Activated naive CD4-positive, alpha-beta T cell treated with anti-CD3 and anti-CD28 coated beads, Interleukin-2, amount 50 U/mL, for 72 hours (primary cell): ENCODE measurements around the gene C1orf105. TPM values are rescaled to one million over a fixed set of nuclear protein-coding genes. Genes with fewer than 3 reads are reported as not detected.

Source experiments
- ATAC-seq, 2 donors: fragments of 150-1000 bp; cut with Tn5 transposase; 2 replicates each; pipeline ENCODE4 v1.10.0; 2021; ENCODE audit warnings: mild to moderate bottlenecking in 2 of 2, moderate library complexity in 2 of 2
- DNase-seq, 2 donors: peaks; one replicate each; pipeline ENCODE4 v3.0.0; 2021 to 2022; ENCODE audit warnings: low spot score in 2 of 2
- H3K27ac Mint-ChIP-seq, 2 donors: one replicate each; pipeline ENCODE4 v1.8.0; 2022; ENCODE audit warnings: mild to moderate bottlenecking in 2 of 2, mixed read lengths in 2 of 2
- H3K36me3 Mint-ChIP-seq, 2 donors: one replicate each; pipeline ENCODE4 v1.8.0; 2022; ENCODE audit warnings: mixed read lengths in 2 of 2
- H3K9me3 Mint-ChIP-seq, 2 donors: one replicate each; pipeline ENCODE4 v1.8.0; 2022; ENCODE audit warnings: mixed read lengths in 2 of 2
- total RNA-seq, 2 donors: library from RNA; stranded (reverse); gene quantifications; one replicate each; pipeline ENCODE4 v1.2.3, GENCODE V29; 2022

Gene C1orf105
- total RNA-seq, 2 donors from 2014 or later: not detected

DNA sequence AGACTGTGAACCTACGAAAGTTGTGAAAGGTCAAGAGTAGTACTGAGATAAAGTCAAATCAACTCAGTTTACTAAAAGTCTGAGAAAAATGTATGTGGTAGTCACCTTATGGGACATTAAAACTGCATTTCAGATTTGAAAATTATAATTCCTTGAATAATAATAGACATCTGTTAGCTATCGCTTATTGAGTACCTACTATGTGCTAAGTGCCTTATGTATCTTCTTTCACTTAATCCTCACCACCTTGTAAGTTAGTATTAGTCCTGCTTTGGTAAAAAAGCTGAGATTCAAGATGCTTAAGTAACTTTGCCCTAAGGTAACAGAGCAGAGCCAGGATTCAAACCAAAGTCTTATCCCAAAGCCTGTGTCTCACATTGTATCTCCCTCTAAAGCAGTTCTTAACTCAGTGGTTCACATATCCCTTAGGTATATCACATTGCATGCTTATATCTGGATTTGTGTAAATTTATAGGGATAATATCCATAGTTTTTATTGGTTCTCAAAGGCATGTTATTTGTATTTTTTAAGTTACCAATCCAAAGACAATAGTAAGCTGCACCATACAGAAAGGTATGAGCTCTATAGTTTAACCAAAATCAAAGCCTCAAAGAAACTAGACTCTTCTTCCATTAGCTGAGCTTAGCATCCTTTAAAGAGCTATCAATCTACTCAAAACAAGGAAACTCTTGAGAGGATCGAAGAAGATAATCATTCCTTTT, 22.5 kb downstream of the C1orf105 start:
- ATAC-seq (no peak), DNase-seq (no peak)
- peaks cover 18 to 27% of the 10 kb centered on the region in 2 donors for H3K36me3 Mint-ChIP-seq
- H3K9me3 Mint-ChIP-seq: peaks cover 0 to 5% of the 10 kb centered on the region in 2 donors
- peak overlapping the region; percentile 97 for H3K27ac Mint-ChIP-seq

- Mint-ChIP-seq H3K9me3 (peaks cover 0 to 5% of the 10 kb centered on the region in 2 donors), H3K27ac (peak within 1 kb of the TSS; percentile 97), H3K36me3 (peaks cover 18 to 27% of the 10 kb centered on the region in 2 donors)
- ATAC-seq (peak; percentile 99 to 100), DNase-seq (peak; percentile 90 to 93)
These were observed 23.4 kb downstream of the C1orf105 start, which contains the start of gene PIGC for GRCh38 chr1:172443666-172444453. Gene PIGC (minus strand): TSS chr1:172444069. CDS start chr1:172442622, 1,447 bp downstream.

- H3K36me3 Mint-ChIP-seq: peaks cover 17 to 18% of the 10 kb centered on the region in 2 donors
- H3K9me3 Mint-ChIP-seq: peaks cover 0 to 5% of the 10 kb centered on the region in 2 donors
- DNase-seq (no peak), ATAC-seq (no peak)
- H3K27ac Mint-ChIP-seq: peak overlapping the region in 1 of 2 donors; percentile 33
These were observed 26.1 kb downstream of the C1orf105 start for GRCh38 chr1:172446547-172446946.

DNA sequence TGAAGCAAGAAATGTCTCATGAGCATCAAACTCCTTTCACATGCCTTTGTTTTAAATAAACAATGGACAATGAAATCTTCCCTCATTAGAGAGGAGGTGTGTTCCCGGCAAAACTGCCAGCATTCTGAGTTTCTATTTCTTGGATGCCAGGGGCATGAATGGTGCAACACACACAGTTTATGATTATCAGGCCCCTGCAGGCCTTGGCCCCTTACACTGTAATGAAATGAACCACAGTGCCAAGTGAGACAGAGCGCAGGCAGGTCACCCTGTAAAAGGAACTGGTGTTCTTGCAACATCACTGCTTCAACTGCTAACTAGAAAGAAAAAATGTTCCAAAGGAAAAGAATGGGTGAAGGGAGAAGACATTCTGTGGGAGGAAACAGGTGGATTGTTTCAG, 27.2 kb downstream of the C1orf105 start:
- no peak for ATAC-seq
- peaks cover 6 to 8% of the 10 kb centered on the region in 2 donors for H3K36me3 Mint-ChIP-seq
- no peak for DNase-seq
- peak overlapping the region in 1 of 2 donors; percentile 70 for H3K27ac Mint-ChIP-seq
- no peaks in the 10 kb centered on the region for H3K9me3 Mint-ChIP-seq

GRCh38 chr1:172448995-172449584, 28.6 kb downstream of the C1orf105 start:
- Mint-ChIP-seq H3K27ac (peak overlapping the region in 1 of 2 donors; percentile 42), H3K36me3 (peaks cover 0 to under 1% of the 10 kb centered on the region in 2 donors)

DNA sequence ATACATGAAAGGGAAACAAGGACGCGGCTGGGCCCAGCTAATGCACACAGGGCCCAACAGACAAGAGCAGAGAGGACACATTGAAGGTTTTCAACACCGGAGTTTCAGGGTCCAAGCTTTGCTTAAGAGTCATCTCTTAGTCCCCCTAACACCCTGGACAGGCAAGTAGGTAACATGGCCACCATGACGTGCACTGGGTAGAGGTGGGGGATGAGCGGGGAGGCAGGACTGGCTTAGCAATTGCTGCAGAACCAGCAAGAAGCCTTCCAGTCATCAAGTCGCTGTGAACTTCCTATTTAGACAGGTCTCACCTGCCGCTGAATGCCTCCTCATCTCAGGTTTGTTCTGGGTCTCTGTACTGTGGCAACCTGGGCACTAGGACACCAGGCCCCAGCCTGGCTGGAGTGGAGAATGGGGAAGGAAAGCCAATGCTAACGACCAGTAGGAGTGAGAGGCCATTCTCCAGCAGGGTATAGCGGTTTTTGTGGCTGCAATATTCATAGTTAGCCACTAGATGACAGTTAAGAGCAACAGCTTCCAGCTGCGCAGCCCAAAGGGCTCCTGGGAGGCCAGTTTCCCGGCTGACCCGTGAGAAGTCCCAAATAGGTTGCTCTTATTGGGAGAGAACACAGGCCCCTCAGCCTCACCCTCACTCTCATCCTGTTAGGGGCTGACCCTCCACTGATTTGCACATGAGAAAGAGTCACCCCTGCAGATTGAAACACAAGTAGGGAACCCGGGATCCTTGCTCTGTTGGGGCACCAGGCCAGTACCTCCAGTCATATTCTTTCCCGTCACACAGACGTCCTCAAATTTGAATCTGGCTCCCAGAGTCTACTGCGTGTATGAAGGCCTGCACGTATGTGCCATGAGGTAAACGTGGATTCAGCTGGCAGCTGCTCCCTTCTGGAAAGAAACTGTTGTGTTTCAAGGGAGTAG, 29.4 kb downstream of the C1orf105 start:
- ATAC-seq (peak; percentile 51 to 86), DNase-seq (peak; percentile 39 to 57)
- Mint-ChIP-seq H3K9me3 (no peaks in the 10 kb centered on the region), H3K36me3 (no peaks in the 10 kb centered on the region), H3K27ac (peak overlapping the region in 1 of 2 donors; percentile 78)

More at GRCh38 chr1:172448995-172449584, 28.6 kb downstream of the C1orf105 start:
- DNase-seq: no peak
- no peaks in the 10 kb centered on the region for H3K9me3 Mint-ChIP-seq
- ATAC-seq: peak; percentile 19 to 29

DNA sequence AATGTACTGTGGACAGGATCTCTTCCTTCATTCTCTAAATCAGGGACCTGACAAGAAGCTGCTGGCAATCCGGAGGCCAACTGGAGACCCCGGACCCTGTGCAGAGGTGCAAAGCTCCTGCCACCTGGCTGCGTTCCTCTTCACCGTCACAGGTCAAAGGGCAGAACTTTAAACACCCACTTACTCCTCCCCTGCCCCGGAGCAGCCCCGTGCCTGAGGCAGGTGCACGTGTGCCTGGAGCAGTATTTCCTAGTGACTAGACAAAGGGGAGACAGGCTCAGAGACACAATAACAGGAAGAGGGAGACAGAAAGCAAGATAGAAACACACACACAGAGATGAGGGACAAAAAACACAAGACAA, 30.0 kb downstream of the C1orf105 start:
- ATAC-seq (peak in 1 of 2 donors; percentile 39), DNase-seq (no peak)
- Mint-ChIP-seq H3K9me3 (no peaks in the 10 kb centered on the region), H3K27ac (peak overlapping the region in 1 of 2 donors; percentile 78), H3K36me3 (no peaks in the 10 kb centered on the region)

DNA sequence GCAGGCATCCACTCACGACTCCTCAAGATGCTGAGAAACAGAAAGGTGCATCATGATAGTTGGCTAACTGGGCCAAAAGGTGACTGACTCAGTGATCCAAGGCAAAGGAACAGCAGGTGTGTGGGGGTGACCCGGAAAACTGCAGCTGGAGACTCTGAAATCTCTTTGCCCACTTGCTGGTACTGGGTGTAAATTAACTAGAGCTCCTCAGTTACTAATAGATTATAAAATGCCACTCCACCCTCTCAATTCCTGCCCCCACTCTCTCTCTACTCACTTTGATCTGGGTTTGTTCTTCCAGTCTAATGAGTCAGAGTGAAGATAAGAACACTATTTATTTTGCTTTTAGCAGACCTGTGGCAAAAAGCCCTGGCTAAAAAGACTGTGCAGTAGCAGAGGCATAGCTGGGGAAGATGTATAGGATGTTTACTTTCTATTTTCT, 30.5 kb downstream of the C1orf105 start:
- Mint-ChIP-seq H3K27ac (no peak overlapping the region), H3K9me3 (no peaks in the 10 kb centered on the region), H3K36me3 (no peaks in the 10 kb centered on the region)
- no peak for DNase-seq
- peak; percentile 55 to 86 for ATAC-seq

DNA sequence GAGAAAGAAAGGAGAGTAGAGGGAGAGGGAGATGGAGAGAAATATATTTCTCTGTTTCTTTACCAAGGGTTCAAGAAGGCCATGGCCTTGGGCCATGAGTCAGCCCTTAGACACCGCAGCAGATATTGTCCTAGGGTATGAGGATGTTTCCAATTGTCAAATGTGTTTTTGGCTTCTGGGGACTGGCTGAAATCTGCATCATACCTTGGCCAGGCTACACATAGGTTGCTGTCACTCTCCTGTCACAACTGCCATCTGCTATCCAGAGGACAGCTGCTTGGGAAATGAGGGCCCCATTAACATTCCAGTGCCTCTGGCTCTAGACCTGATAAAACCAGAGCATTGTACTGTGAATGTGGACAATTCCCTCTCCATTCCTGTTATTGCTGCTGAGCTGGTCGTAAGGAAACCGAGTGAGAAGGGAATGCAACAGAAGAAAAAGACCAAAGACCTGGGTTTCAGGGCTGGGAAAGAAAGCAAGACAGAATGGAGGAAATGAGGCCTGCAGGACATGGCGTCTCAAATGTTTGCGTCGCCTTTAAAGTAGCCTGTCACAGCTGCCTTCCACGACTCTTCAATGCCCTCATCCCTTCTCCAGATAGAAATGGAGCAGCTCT, 32.2 kb downstream of the C1orf105 start:
- Mint-ChIP-seq H3K27ac (peak overlapping the region in 1 of 2 donors; percentile 2), H3K9me3 (no peaks in the 10 kb centered on the region), H3K36me3 (no peaks in the 10 kb centered on the region)
- no peak for DNase-seq
- no peak for ATAC-seq

DNA sequence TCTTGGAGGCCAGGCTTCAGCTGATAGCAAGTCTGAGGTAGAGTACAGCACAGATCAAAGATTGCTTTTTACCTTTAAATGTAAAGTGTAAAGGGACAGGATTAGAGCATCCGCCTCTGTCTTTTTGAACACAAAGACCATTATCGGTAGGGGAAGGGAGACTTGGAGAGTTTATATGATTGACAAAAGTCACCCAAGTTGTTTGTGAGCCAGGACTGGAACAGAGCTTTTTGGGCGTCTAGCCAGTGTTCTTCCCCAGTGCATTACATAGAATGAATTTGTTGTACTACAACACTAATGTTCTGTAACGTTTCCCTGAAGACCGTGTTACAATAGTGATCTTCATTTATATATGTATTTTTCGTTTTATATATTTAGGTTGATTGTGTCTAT, 32.7 kb downstream of the C1orf105 start:
- ATAC-seq (no peak), DNase-seq (no peak)
- no peaks in the 10 kb centered on the region for H3K36me3 Mint-ChIP-seq
- no peaks in the 10 kb centered on the region for H3K9me3 Mint-ChIP-seq
- H3K27ac Mint-ChIP-seq: no peak overlapping the region

GRCh38 chr1:172453607-172454006, 33.1 kb downstream of the C1orf105 start:
- H3K27ac Mint-ChIP-seq: no peak overlapping the region
- ATAC-seq (peak in 1 of 2 donors; percentile 53), DNase-seq (no peak)
- no peaks in the 10 kb centered on the region for H3K9me3 Mint-ChIP-seq
- no peaks in the 10 kb centered on the region for H3K36me3 Mint-ChIP-seq

DNA sequence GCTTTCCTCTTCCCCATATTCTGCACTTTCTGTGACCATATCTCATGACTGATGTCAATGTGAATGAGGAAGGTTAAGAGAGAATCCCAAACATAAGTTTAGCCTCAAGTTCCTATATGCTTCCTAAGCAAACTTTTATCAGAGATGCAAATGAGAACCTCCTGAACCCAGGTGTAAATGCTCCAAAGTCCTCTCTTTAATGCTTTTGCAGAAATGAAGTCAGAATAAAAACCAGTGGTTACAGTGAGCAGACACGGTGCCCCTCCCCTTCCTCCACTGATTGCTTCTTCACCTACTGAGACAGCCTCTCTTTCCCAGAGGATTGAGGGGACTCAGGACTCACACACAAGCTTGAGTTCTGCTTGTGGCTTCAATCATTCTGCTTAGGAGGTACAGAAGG, 35.0 kb downstream of the C1orf105 start:
- Mint-ChIP-seq H3K27ac (no peak overlapping the region), H3K9me3 (no peaks in the 10 kb centered on the region), H3K36me3 (no peaks in the 10 kb centered on the region)
- DNase-seq: no peak
- ATAC-seq: no peak

GRCh38 chr1:172456344-172456769, 35.9 kb downstream of the C1orf105 start:
- H3K36me3 Mint-ChIP-seq: no peaks in the 10 kb centered on the region
- no peak for ATAC-seq
- DNase-seq: no peak
- no peaks in the 10 kb centered on the region for H3K9me3 Mint-ChIP-seq
- peak overlapping the region in 1 of 2 donors; percentile 7 for H3K27ac Mint-ChIP-seq

GRCh38 chr1:172457479-172458130, 37.1 kb downstream of the C1orf105 start:
- no peak for ATAC-seq
- no peaks in the 10 kb centered on the region for H3K9me3 Mint-ChIP-seq
- no peak for DNase-seq
- H3K27ac Mint-ChIP-seq: no peak overlapping the region
- no peaks in the 10 kb centered on the region for H3K36me3 Mint-ChIP-seq

- Mint-ChIP-seq H3K36me3 (no peaks in the 10 kb centered on the region), H3K27ac (no peak overlapping the region), H3K9me3 (no peaks in the 10 kb centered on the region)
- no peak for ATAC-seq
- no peak for DNase-seq
These were observed 39.7 kb downstream of the C1orf105 start for GRCh38 chr1:172460177-172460576.
